HAP-1 (cell line): ENCODE measurements around the gene SLC45A1.

Source experiments
- DNase-seq, 2 experiments: peaks; one replicate each; pipeline ENCODE4 v3.0.0-alpha.2; 2016 to 2020; ENCODE audit warnings: low spot score in 2 of 2
- H3K27me3 ChIP-seq: fragments of 250-450 bp; sonication (Bioruptor Pico); 2 replicates; pipeline ENCODE4 v1.5.1; 2020; ENCODE audit warnings: low read depth, mild to moderate bottlenecking, moderate library complexity
- H3K36me3 ChIP-seq: fragments of 250-450 bp; sonication (Bioruptor Pico); replicated peaks from 2 replicates; pipeline ENCODE4 v1.5.1; 2020; ENCODE audit warnings: mild to moderate bottlenecking
- H3K4me1 ChIP-seq: fragments of 250-450 bp; sonication (Bioruptor Pico); 2 replicates; pipeline ENCODE4 v1.5.1; 2020; ENCODE audit warnings: mild to moderate bottlenecking
- H3K4me3 ChIP-seq: fragments of 250-450 bp; sonication (Bioruptor Pico); 2 replicates; pipeline ENCODE4 v1.5.1; 2020; ENCODE audit warnings: mild to moderate bottlenecking, moderate library complexity
- H3K9me3 ChIP-seq: fragments of 250-450 bp; sonication (Bioruptor Pico); 2 replicates; pipeline ENCODE4 v1.5.1; 2020; ENCODE audit warnings: mild to moderate bottlenecking, moderate library complexity
- in situ Hi-C: fragments of 300-500 bp; cut with MboI; formaldehyde crosslinking; loops from 3 replicates; pipeline ENCODE4 v1.14.3; 2020; ENCODE audit warnings: low sequenced_read_pairs, inconsistent platforms, mixed read lengths

The SLC45A1 gene

DNA sequence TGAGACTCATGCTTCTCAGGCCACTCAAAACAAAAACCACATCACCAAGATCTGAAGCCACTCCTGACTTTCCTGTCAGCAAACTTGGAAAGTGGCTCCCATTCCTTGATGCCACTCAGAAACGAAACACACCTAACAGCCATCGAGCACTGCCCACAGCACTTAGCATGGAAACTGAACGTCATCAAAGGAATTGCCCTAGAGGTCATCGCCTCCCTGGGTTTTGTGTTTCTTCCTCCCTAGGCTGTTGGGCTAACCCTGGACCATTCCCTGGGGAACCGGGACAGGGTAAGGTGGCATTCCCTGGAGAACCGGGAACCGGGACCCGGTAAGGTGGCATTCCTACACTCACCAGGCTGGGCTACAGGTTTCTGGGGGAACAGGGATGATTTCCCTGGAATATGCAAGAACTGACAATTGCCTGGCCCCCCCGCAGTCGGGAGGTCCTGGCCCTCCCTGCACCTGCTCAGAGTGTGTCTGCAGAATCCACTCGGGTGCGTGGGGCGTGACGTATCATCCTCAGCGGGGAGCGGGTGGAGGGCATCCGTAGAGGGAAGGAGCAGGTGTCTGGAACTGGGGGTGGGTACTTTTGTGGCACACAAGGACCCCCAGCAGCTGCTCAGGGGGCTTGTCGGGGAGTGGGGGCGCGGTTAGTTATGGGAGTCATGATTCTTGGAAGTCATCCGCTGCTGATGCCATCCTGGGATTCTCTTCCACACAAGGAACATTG lies 30.3 kb downstream of the SLC45A1 start:
- Histone ChIP-seq H3K4me3 (no peak overlapping the region), H3K4me1 (no peaks in the 10 kb centered on the region), H3K36me3 (no peaks in the 10 kb centered on the region), H3K9me3 (no peaks in the 10 kb centered on the region), H3K27me3 (no peaks in the 10 kb centered on the region)
- in situ Hi-C loops = loop anchor here (10.0 kb wide), 1 partner anchor 333 kb away; no protein-coding TSS in a partner anchor
- no peak for DNase-seq

GRCh38 chr1:8348777-8349472 lies 31.0 kb downstream of the SLC45A1 start:
- H3K4me1 ChIP-seq = no peaks in the 10 kb centered on the region
- H3K36me3 ChIP-seq = peaks cover 2% of the 10 kb centered on the region; the same call in 1 of the 2 replicates
- DNase-seq = peak in 1 of 2 experiments; percentile 82
- no peaks in the 10 kb centered on the region for H3K27me3 ChIP-seq
- no peak overlapping the region for H3K4me3 ChIP-seq
- H3K9me3 ChIP-seq = no peaks in the 10 kb centered on the region
- in situ Hi-C loops = loop anchor here (10.0 kb wide), 1 partner anchor 334 kb away; no protein-coding TSS in a partner anchor

DNA sequence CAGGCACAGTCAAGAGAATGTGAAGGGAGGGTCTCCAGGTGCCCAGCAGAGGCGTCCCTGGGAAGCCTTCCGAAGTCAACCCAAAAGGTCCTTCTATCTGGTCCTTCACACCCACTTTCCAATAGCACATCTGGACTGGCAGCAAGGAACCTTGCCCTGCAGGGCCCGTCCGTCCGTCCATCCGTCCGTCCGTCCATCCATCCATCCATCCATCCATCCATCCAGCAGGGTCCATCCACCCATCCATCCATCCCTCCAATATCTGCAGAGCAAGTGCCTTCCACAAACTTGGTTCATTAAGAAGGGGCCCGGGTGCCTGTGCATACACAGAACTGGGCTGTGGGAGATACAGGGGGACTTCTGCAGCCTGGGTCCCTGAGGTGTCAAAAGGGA lies 31.6 kb downstream of the SLC45A1 start:
- Histone ChIP-seq H3K4me1 (no peaks in the 10 kb centered on the region), H3K9me3 (no peaks in the 10 kb centered on the region), H3K4me3 (no peak overlapping the region), H3K36me3 (peaks cover 7% of the 10 kb centered on the region; the same call in 1 of the 2 replicates), H3K27me3 (no peaks in the 10 kb centered on the region)
- in situ Hi-C loops = loop anchor here (10.0 kb wide), 1 partner anchor 335 kb away; no protein-coding TSS in a partner anchor
- no peak for DNase-seq

- no peak overlapping the region for H3K4me3 ChIP-seq
- no peaks in the 10 kb centered on the region for H3K9me3 ChIP-seq
- H3K27me3 ChIP-seq = no peaks in the 10 kb centered on the region
- in situ Hi-C loops = loop anchor here (10.0 kb wide), 1 partner anchor 335 kb away; no protein-coding TSS in a partner anchor
- no peaks in the 10 kb centered on the region for H3K4me1 ChIP-seq
- H3K36me3 ChIP-seq = peaks cover 10% of the 10 kb centered on the region; the same call in 1 of the 2 replicates
- DNase-seq = no peak
Measured at GRCh38 chr1:8349961-8350360, 32.0 kb downstream of the SLC45A1 start.

GRCh38 chr1:8350914-8351684 lies 33.2 kb downstream of the SLC45A1 start:
- in situ Hi-C loops = no loop called here
- Histone ChIP-seq H3K4me3 (no peak overlapping the region), H3K36me3 (peaks cover 10% of the 10 kb centered on the region), H3K27me3 (no peaks in the 10 kb centered on the region), H3K9me3 (no peaks in the 10 kb centered on the region), H3K4me1 (no peaks in the 10 kb centered on the region)
- DNase-seq = no peak

DNA sequence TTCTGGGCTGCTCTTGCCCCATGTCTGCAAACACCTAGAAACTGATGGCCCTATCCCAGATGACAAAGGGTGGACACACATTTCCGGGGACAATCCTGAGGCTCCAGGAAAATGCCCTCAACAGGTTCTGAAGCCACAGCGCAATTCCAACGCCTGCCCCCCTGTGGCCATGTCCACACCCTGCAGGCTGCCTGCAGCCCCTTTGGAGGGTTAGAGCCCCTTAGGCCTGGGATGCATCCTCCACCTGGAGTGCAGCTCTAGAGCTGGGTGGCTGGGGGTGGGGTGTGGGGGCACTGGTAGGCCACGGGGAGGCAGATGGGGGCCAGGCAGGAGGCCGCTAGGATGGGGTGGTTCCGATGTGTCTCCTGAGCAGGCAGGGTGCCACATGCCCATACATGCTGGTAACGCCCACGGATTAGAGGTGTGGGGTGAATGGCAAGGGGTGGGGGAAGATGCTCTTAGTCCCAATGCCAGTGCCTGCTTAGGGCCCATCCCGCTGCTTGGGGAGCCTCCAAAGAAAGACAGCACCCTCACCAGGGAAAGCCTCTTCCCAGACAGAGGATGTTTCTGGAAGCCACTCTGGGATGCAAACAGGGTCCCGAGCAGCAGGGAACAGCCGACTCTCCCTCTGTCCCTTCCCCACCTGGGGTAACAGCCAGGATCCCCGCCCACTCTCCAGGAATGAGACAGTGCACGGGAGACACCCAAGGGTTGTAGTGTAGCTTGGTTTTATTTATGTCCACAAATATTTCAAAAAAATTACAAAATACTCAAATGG lies 34.0 kb downstream of the SLC45A1 start:
- H3K9me3 ChIP-seq = no peaks in the 10 kb centered on the region
- H3K27me3 ChIP-seq = no peaks in the 10 kb centered on the region
- in situ Hi-C loops = no loop called here
- DNase-seq = peak in 1 of 2 experiments; percentile 71
- H3K36me3 ChIP-seq = peaks cover 12% of the 10 kb centered on the region
- H3K4me1 ChIP-seq = no peaks in the 10 kb centered on the region
- no peak overlapping the region for H3K4me3 ChIP-seq

- DNase-seq = no peak
- no peaks in the 10 kb centered on the region for H3K27me3 ChIP-seq
- H3K9me3 ChIP-seq = no peaks in the 10 kb centered on the region
- no peak overlapping the region for H3K4me3 ChIP-seq
- H3K4me1 ChIP-seq = no peaks in the 10 kb centered on the region
- H3K36me3 ChIP-seq = peaks cover 15% of the 10 kb centered on the region
- in situ Hi-C loops = no loop called here
Measured at GRCh38 chr1:8352471-8352845, 34.5 kb downstream of the SLC45A1 start.

DNA sequence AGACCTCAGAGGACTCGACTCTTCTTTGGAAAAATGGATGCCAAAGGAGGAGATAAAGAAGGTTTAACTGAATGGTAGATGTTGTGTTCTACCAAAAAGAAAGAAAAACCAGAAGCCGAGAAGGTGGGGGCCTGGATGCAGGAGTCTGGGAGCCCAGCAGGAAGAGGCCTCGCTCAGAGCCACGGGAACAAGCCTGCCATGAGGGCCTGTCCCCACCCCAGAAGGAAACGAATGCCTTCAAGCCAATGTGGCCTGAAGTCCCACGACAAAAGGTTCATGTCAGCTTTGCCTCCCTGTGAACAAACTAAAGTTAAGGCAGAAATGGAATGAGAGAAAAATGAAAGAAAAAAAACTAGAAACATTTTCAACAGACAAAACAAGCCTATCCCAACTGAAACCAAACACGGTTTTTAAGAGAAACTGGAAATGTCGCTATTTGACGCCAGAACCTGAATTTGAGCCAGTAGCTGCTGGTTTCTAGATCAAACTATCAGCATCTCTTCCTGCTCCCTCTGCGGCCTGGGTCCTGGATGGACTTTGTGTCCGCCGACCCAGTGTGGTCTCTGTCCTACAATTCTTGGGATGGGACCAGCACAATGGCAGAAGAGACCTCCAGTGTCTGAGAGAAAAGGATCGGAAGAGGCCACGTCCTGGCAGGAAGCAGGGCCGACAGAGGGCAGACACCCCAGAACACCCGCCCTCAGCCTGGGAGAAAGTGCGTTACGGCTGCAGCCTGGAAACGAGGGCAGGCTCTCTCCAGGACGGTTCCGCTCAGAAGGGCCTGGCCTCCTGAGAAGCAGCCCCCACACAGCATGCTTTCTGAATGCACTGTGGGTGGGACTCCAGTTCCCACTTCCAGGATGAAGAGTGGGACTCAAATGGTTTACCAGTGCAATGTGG lies 35.2 kb downstream of the SLC45A1 start:
- no peaks in the 10 kb centered on the region for H3K27me3 ChIP-seq
- H3K4me1 ChIP-seq = no peaks in the 10 kb centered on the region
- no peak for DNase-seq
- no peaks in the 10 kb centered on the region for H3K9me3 ChIP-seq
- in situ Hi-C loops = no loop called here
- no peak overlapping the region for H3K4me3 ChIP-seq
- peaks cover 19% of the 10 kb centered on the region for H3K36me3 ChIP-seq

GRCh38 chr1:8354038-8354437 lies 36.1 kb downstream of the SLC45A1 start:
- no peak for DNase-seq
- Histone ChIP-seq H3K27me3 (no peaks in the 10 kb centered on the region), H3K4me1 (no peaks in the 10 kb centered on the region), H3K36me3 (peaks cover 26% of the 10 kb centered on the region), H3K9me3 (no peaks in the 10 kb centered on the region), H3K4me3 (no peak overlapping the region)
- in situ Hi-C loops = no loop called here

GRCh38 chr1:8355439-8356255 lies 37.7 kb downstream of the SLC45A1 start:
- DNase-seq = no peak
- H3K27me3 ChIP-seq = no peaks in the 10 kb centered on the region
- H3K4me1 ChIP-seq = no peaks in the 10 kb centered on the region
- H3K36me3 ChIP-seq = peaks cover 29% of the 10 kb centered on the region
- in situ Hi-C loops = no loop called here
- no peaks in the 10 kb centered on the region for H3K9me3 ChIP-seq
- H3K4me3 ChIP-seq = no peak overlapping the region

- H3K36me3 ChIP-seq = peaks cover 29% of the 10 kb centered on the region
Measured at GRCh38 chr1:8356256-8357209, 38.6 kb downstream of the SLC45A1 start.

More at GRCh38 chr1:8356256-8357209, 38.6 kb downstream of the SLC45A1 start:
- Histone ChIP-seq H3K9me3 (no peaks in the 10 kb centered on the region), H3K4me1 (no peaks in the 10 kb centered on the region), H3K4me3 (no peak overlapping the region), H3K27me3 (no peaks in the 10 kb centered on the region)
- DNase-seq = no peak
- in situ Hi-C loops = no loop called here
